T-helper 2 cell treated with Interferon-gamma antibody and Interleukin-4, amounts not matched to agents 100 ng/mL and 5 ng/mL, for 36 hours (primary cell): ENCODE results near the gene MARCHF9. TPM values are rescaled to one million over a fixed set of nuclear protein-coding genes. Genes with fewer than 3 reads are reported as not detected.

ENCODE experiments used
- intact Hi-C: fragments of 100-400 bp; cut with micrococcal nuclease; formaldehyde crosslinking; loops from one replicate; pipeline ENCODE4 v1.15.1; 2023
- total RNA-seq: library from RNA; stranded (reverse); gene quantifications from 2 replicates; pipeline ENCODE4 v1.2.3, GENCODE V29; 2022

Gene MARCHF9
- total RNA-seq, 1 donor from 2014 or later: 21.2 TPM

DNA sequence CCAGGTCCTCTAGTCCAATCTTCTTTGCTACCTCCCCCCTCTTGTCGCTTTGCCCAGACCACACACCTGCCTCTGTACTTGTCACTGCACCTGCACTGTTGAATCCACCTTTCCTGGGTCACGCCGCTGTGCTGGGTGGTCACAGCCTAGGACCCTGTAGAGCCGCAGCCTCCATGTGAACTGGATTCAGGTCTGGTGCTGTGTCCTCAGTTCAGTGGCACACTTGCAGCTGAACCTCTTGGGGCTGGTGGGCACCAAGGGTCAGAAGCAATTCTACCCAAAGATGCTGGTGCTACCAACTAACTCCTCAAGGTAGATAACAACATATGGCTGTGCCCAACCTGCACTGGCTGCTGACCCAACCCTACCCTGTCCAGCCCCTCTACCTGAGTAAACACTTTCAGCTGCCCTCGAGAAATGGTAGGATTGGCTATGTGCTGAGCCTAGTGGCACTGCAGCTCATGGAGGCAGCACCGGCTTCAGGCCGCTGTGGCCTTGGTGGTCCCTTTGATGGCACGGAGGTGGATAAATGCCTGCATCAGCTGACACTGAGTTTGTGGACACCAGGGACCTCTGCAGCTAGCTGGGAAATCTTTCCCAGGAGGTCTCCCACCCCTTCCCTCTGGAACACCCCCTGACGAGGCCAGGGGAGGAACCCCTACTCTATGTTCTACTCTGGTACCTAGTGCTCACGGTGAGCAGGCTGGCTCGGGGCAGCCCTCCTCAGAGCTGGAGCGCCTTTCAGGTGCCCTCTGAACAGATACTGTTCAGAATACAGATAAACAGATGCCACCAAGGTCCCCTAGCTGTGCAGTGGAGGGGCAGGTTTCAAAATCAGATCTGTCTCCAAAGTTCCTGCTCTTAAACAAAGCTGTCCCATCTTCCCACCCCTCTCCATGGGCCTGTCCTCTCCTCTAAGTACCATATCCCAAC, 30.6 kb upstream of the MARCHF9 start:
- intact Hi-C loops: no loop called here

DNA sequence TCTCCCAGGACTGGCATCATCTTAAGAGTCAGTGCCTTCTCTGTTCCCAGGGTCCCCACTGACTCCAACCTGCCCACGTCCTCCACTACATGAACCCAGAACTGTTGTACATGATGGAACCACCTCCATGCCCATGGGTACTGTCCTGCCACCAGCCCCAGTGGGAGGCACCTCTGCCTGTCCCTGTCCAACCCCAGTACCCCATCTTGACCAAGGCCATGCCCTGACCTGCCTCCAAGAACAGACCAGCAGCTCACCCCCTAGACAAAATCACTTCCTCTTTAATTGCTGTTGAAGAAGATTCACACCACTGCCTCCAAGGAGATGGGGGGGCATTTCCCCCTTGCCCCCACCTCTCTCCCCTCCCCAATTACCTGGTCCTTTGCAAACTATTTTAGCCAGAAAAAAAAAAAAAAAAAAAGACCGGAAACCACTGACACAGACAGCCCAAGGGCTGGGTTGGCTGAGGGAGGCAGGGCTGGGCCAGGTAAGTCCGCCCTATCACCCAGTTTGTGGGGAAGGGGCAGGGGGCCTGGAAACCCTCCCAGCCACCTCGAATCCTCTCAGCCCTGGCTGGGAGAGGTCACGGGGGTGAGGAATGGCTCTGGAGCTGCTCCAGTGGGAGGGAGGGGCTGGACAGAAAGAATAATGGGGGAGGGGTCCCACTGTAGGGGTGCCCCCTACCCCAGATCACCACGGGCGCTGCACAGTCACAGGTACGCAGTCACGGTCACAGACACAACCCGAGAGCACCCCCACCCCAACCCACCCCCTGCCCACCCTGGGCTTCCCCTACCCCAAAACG, 29.8 kb upstream of the MARCHF9 start:
- intact Hi-C loops: no loop called here

DNA sequence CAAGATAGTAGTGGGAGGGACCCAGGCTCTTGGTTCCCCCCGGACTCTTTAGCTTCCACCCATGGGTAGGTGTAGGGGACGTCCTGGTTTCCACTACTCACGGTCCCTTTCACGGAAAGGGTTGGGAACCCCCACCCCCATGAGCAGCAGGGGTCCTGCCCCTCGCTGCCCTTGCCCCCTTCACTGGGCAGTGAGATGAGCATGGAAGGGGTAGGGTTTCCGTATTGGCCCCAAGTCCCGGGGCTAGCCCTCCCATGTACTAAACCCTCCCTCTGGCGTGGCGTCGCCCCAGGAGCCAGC, 29.1 kb upstream of the MARCHF9 start:
- intact Hi-C loops: loop anchor here (2.0 kb wide), 1 partner anchor 17 kb away; no protein-coding TSS in a partner anchor

DNA sequence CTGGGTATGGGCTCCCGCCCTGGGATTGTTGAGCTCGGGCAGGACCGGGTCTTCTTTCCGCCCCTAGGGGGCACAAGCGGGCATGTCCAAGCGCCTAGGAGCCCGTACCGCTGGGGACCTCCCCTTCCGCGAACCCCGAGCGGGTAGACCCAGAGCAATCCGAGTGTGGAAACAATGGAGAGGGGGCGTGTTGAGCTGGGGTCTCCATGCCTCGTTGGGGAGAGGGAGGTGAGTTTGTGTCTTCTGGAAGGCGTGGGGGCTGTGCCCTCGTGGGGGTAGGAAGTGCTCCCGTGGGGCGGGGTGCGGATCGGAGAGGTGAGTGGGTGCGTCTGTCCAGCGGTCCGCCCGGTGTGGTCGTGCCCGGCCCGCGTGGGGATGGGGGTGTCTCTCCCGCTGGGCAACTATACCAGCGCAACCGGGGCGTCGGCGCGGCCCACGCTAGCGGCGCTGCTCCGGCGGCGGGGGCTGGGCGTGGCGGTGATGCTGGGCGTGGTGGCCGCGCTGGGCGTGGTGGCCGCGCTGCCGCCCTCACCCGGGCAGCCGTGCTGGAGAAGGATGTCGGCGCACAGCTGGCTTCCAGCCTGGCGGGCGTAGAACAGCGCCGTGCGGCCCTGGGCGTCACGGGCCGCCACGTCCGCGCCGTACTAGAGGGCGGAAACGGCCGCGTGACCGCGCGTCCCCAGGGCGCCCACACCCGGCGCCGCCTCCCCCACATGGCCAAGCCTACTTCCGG, 28.6 kb upstream of the MARCHF9 start:
- intact Hi-C loops: loop anchor here (2.0 kb wide), 1 partner anchor 16 kb away; no protein-coding TSS in a partner anchor

DNA sequence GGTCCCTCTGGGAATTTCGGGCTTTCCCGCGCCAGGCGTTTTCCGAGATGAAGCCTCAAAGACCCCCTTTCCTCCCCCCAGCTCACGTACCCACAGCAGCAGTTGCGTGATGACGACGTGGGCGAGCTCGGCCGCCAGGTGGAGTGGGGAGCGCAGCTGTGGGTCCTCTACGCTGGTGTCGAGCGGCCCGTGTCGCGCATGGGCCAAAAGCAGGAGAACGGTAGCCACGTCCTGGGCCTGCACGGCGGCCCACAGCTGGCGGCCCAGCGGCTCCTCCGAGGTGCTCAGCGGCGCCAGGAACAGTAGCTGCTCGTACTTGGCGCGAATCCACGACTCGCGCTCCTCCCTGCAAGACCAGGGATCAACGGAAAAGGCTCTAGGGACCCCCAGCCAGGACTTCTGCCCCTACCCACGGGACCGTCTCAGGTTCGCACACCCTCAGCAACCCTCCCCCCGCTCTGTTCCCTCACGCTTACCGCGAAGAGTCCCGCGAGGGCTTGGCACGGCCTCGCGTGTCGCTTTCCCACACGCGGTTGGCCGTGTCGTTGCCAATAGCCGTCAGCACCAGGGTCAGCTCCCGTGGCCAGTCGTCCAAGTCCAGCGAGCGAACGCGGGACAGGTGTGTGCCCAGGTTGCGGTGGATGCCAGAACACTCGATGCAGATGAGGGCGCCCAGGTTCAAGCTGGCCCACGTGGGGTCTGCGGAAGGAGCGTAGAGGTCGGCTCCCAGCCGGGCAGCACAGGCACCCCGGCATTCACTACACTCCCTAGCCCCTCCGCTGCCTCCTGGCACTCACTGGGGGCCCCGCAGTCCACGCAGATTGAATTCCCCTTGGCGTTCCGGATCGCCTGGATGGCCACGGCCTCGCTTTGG, 27.8 kb upstream of the MARCHF9 start:
- intact Hi-C loops: loop anchor here (2.0 kb wide), 1 partner anchor 16 kb away; no protein-coding TSS in a partner anchor

DNA sequence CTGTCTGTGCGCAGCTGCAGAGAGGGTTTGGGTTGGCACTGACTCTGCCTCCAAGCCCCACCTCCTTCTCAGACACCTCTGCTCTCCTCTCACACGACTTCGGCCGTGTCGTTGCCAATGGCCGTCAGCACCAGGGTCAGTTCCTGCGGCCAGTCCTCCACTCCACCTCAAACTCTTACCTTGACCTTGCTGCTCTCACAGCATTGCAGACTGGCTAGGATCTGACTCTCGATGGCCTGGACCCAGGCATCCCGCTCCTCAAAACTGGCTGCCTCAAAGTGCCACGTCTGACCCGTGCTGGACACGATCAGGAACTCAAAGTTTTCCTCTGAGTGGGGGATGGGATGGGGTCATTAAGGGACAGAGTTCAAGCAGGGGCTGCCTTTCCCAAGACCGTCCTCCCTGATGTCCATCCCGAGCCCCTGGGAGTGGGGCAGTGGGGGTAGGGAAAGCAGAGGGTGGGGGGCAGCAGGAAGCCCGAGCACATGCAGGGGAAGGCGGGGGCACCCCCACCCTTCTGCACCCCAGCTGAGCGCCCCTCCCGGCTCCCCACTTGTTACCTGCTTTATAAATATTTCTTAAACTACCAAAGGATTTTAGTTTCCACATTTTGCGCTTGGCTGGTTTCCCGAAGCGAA, 27.0 kb upstream of the MARCHF9 start:
- intact Hi-C loops: loop anchor here (2.0 kb wide), 1 partner anchor 15 kb away; no protein-coding TSS in a partner anchor

DNA sequence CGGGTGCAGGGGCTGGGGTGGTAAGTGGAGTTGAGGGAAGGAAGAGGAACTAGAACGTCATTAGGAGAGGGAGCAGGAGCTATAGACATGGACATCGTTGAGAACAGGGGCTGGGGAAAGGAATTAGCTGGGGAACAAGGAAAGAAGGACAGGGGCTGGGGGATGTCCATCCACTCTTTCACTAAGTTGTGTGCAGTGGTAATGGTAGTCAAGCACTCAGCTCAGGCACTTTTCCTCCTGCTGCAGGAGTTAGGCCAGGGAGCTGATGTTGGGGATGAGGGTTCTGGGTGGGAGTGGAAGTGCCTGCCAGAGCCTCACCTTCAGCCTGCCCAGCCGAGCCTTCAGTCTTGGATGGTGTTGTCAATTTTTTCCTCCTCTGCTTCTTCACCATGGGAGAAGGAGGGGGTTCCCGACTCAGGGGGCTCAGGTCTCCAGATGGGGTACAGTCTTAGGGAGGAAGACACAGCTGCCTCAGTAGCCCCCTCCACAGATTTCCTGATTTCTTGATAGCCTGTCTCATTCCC, 25.5 kb upstream of the MARCHF9 start:
- intact Hi-C loops: no loop called here

DNA sequence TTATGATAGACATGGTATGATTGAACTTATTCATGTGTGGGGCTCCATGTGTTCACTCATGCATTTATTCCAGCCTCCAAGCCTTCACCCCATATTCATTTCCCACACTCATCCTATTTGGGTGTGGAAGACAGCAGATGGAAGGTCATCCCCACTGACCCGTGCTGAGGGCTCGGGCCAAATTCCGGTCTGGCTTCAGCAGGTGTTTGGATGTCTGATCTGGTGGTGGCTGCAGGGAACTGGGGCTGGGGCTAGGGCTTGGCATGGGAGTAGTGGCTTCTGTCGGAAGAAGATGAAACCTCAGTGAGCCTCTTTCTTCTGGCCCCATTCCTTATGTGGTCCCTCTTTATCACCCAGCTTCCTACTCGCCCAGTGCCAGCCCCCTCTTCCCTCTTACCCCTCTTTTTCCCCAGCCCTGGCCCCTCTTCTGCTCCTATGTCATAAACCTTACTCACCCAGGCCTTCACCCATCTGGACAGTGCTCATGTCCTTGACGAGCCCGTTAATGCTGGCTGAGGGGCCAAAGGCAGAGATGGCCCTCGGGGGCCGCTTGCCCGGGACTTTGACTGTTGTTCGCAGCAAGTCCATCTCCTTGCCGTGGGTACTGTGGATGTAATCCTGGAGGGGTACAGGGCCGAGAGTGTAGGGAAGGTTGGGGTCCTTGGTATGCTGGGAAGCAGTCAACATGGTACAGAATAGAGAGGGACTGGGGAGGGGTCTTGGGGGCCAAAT, 24.4 kb upstream of the MARCHF9 start:
- intact Hi-C loops: no loop called here

DNA sequence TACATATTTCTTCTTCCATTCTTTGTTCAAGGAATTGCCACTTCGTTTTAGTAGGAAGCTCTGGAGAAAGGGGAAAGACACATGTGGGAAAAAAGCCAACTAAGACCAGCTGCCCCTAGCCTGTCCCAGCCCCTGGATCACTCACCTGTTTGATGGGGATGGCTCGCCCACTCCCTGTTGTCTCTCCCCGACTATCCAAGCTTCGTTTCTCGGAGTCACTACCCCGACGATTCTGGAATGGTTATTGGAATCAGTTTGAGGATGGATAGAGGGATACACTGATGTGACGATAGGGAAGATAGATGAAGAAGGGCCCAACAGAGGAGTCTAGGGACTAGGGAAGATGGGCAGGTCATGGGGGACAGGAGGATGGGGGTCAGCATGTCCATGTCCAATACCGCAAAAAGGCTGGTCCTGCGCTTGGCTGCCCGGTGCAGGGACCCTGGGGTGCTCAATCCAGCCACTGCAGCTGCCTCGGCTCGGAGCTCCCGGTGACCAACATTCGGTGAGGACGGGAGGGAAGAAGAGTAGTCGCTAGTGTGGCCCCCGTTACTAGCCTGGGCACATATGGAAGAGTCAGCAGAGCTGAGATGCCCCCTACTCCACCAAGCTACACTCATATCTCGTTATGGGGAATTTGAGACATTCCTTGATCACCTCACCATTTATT, 23.4 kb upstream of the MARCHF9 start:
- intact Hi-C loops: no loop called here

DNA sequence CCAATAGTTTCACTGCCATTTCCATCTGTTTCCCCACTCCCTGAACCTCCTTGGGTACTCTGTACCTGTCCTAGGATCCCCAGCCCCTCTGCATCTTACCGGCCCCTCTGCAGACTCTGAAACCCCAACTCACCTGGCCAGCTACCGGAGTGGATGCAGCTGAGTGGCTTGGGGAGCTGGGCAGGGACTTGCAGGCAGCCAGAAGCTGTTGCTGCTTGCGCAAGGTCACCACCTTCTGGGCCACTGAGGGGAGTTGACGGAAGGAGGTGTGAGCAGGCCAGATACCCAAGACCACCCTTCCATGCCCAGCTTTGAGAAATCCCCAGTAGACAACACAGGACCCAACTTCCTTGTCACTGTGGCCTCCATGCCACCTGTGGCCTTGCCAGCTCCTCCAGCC, 22.6 kb upstream of the MARCHF9 start:
- intact Hi-C loops: no loop called here

DNA sequence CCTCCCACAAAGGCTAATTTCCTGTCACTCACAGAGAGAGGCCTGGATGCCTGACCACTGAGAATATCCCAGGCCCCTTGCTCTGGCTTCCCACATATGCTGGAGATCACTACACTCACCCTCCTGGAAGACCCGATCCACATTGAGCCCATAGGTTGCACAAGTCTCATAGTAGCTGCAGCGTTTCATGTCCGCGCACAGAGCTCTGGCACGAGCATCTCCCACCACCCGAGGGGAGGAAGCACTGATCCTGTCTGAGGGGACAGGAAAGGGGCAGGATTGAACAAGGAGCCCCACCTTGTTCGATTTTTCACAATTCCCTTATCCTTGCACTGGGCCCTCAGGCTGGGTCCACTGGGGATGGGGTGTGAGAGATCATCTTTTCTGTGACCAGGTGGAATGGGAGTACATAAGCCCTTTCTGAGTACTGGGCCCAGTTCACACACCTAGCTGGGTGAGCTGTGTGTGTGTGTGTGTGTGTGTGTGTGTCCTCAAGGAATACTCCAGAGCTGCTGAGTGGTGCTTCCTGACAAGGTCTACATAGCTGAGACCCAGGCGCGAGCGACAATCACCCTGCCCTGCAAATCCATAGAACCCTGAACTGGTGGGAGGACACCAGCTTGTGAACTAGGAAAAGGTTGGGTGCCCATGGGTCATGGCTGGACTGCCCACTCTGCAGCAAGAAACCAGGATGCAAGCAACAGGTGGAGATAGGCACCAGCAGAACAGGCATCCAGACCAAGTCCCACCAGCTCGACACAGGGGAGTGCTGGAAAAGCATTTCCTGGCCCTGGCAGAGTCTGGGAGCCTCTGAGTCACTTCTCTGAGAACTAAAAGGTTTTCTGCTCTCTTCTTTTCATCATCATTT, 21.9 kb upstream of the MARCHF9 start:
- intact Hi-C loops: no loop called here

DNA sequence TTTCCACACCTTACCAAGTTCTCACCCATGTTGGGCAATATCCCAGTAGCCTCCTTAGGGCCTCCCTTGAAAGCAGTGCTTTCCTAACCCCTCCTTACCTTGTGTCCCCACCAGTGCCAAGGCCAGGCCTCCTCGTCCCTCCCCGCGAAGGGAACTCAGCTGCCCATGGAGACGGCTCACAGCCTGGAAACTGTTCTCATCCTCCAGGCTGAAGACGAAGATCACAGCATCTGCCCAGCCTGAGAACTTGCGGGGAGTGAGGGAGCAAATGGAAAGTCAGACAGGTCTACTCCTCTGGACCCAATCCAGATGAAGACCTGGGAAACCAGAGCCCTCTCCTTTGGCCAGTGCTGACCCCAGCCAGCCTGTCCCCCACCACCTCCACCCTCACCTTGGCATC, 21.0 kb upstream of the MARCHF9 start:
- intact Hi-C loops: no loop called here

DNA sequence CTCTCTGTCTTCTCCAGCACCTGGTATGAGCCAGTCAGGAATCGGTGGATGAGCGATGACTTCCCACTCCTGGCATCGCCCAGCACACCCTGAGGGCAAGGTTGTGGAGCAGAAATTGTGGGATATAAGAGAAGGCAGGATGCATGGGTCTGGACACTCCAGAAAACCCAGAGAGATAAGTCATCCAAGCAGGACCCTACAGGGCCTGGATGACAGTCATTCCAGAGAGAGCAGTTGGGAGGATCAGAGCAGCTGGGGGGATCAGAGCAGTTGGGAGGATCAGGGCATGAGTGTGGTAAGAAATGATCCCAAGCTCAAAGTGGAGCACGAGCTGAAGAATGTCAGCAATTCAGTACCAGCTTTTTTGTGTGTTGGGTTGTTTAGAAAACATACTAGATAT, 20.3 kb upstream of the MARCHF9 start:
- intact Hi-C loops: no loop called here

DNA sequence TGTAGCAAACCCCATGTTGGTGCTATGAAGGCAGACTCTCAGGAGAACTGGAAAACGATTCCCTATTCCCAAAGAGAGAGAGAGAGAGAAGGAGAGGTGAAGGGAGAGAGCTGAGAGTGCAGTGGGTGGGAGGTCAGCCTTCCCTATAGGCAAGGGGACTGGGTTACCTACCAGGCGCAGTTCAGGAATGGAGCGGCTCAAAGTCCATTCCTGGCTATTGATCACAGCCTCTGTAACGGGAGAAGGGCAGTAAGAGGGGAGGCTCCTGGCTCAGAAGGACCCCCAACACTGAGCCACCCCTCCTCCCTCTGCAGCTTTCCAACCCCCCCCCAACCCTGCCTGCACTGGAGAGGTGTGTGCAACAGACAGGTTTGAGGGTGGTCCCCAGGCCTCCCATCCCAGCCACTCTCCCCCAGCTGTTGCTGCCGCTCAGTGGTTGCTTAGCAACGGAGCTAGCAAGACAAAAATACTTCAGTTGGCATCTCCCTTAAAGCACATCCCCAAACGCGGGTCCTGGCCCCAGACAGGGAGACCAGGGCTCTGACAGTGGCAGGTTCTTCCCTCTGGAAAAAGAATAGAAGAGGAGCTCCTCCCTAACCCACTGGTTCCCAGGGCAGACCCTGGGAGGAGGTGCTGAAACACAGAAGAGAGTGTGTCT, 19.6 kb upstream of the MARCHF9 start:
- intact Hi-C loops: no loop called here

DNA sequence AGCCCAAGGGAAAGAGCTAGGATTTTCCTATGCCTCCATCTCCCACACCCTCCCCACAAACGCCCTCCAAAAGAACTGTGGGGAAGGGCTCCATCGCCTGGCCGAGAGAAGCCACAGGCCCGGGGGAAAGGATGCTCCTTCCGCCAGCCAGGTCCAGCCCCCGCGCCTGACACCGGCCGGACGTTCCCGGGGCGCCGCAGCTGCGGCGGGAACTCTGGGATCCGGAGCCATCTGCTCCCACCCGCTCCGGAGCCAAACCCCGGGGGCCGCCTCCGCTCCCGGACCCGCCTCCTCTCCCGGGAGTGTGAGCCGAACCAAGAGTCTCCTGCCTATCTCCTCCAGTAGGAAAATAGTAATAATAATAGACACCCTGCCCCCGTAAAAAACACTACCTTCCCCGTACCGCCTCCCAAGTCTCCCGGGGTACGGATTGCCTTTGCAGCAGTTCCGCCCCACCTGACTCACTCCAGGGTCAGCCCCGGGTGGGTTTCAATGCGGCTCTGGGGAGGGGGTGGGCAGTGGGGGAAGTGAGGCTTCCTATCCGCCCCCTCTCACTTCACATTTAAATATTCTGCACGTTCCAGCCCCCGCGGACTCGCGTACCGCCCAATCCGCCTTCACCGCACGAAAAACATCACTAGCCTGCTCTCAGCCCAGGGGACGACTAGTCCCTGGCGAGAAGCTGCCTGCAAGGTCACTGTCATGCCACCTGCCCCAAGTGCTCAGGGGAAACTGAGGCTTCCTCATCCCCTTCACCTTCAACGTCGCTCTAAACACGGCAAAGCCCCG, 18.8 kb upstream of the MARCHF9 start:
- intact Hi-C loops: no loop called here

DNA sequence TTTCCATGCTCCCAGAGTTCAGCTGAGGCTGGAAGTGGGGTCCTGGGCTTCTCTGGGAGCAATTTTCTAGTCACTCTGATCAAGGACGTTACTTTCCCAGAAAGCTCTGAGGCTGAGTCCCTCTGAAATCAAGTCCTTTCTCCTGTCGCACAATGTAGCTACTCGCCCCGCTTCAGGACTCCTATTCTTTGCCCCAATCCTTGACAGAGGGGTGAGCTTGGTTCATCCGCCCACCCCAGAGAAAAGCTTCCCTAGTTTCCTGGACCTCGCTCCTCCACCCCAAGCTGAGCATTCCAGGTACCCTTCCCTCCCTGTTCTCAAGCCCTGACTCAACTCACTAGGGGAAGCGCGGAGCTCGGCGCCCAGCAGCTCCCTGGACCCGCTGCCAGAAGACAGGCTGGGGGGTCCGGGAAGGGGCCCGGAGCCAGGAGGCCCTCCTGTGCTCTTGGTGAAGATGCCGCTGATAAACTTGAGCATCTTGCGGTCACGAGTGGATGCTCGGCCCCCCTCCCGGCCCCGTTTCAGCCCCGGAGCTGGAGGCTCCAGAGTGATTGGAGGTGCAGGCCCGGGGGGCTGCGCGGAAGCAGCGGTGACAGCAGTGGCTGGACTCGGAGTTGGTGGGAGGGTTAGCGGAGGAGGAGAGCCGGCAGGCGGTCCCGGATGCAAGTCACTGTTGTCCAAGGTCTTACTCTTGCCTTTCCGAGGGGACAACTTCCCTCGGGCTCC, 18.0 kb upstream of the MARCHF9 start:
- intact Hi-C loops: no loop called here
